Heart left ventricle (tissue), 16 donors: ENCODE data around the gene ZMIZ1. TPM values are rescaled to one million over a fixed set of nuclear protein-coding genes. Genes with fewer than 3 reads are reported as not detected.

Experiments
- ATAC-seq, 4 donors: fragments of 200-7000 bp; cut with Tn5 transposase; one replicate each; pipeline ENCODE4 v1.9.1; 2020 to 2022; ENCODE audit warnings: moderate library complexity in 4 of 4, mild to moderate bottlenecking in 3 of 4, moderate number of reproducible peaks in 1 of 4
- DNase-seq, 5 donors: peaks; one replicate each; pipeline ENCODE4 v3.0.0-alpha.2; 2020
- H3K27ac ChIP-seq, 12 donors: fragments of 200-600 bp; sonication (generic) in 4 of 12; one replicate each; pipeline versions ENCODE4 v1.5.0 to v1.8.0; 2016 to 2022; ENCODE audit warnings: mild to moderate bottlenecking in 2 of 12
- H3K27me3 ChIP-seq, 9 donors: fragments of 200-600 bp; sonication (generic) in 2 of 9; one replicate each; pipeline versions ENCODE4 v1.5.1 to v1.8.0; 2016 to 2022; ENCODE audit warnings: mild to moderate bottlenecking in 3 of 9
- H3K36me3 ChIP-seq, 9 donors: fragments of 200-600 bp; sonication (generic) in 2 of 9; one replicate each; pipeline versions ENCODE4 v1.5.0 to v1.8.0; 2018 to 2022; ENCODE audit warnings: mild to moderate bottlenecking in 2 of 9
- H3K4me1 ChIP-seq, 12 donors: fragments of 200-600 bp; sonication (generic) in 4 of 12; one replicate each; pipeline versions ENCODE4 v1.5.0 to v1.8.0; 2016 to 2022; ENCODE audit warnings: mild to moderate bottlenecking in 3 of 12
- H3K4me3 ChIP-seq, 12 donors: fragments of 200-600 bp; sonication (generic) in 4 of 12; one replicate each; pipeline versions ENCODE4 v1.5.0 to v1.8.0; 2017 to 2022; ENCODE audit warnings: mild to moderate bottlenecking in 9 of 12, moderate library complexity in 4 of 12
- H3K9me3 ChIP-seq, 12 donors: fragments of 200-600 bp; sonication (generic) in 4 of 12; one replicate each; pipeline versions ENCODE4 v1.5.0 to v1.8.0; 2016 to 2022; ENCODE audit warnings: mild to moderate bottlenecking in 1 of 12
- CTCF ChIP-seq, 12 donors: fragments of 200-600 bp; sonication (generic) in 4 of 12; IDR thresholded peaks; one replicate each; pipeline versions ENCODE4 v1.5.0 to v1.8.0; 2018 to 2022; ENCODE audit warnings: antibody characterized with exemption in 12 of 12, mild to moderate bottlenecking in 5 of 12
- POLR2A ChIP-seq, 2 donors: fragments of 450-650 bp; IDR thresholded peaks; one replicate each; pipeline ENCODE4 v1.6.1; 2017; ENCODE audit warnings: antibody characterized with exemption in 2 of 2, mild to moderate bottlenecking in 2 of 2, moderate library complexity in 2 of 2
- WGBS, 4 donors: extraction: QIAGEN DNeasy Blood & Tissue Kit in 2 of 4; methylation state at CpG; one replicate each; pipeline versions ENCODE4 v1.1.5 to v1.1.7; 2013 to 2018; 5-methylcytosine and 5-hydroxymethylcytosine counted together
- intact Hi-C, 10 donors: fragments of 100-400 bp; cut with DNase I; formaldehyde crosslinking; loops; one replicate each; pipeline versions ENCODE4 v1.11.1 to v1.14.2; 2022
- polyA plus RNA-seq, 2 donors: library from polyadenylated mRNA; stranded (reverse); fragments of 200-250 nt; gene quantifications; one replicate each; pipeline ENCODE4 v1.2.3, GENCODE V29; 2013
- total RNA-seq, 9 donors: library from RNA; depleted of rRNA in 2 of 9; stranded (reverse); fragments of >200 nt in 2 of 9; fragmentation: NEBNext Ultra II Directional in 3 of 9; extraction: Animal tissue kit (Norgen Biotek cat#: 25700) in 3 of 9; gene quantifications; one replicate each; pipeline versions ENCODE4 v1.1.0 to v1.2.4, GENCODE V29; 2016 to 2023
- donor health status: ischemic (EF 13 %, LVEDD 7.1; RV severe dilation, severe dysfunction).
- donor health status: healthy with polysubstance abuse.
- donor health status: DM: no; HTN: yes; CAD: no.
- donor health status: DM: no; HTN: no; CAD: no.
- donor health status: ischemic (EF 25% LVEDD 6.9; RV normal size, moderate dysfunction).
- donor health status: ischemic (EF 25% LVEDD 5.7; RV mildly dilated, moderate dysfunction).
- donor health status: healthy.
- donor health status: DM: yes; HTN: yes; CAD: no.
- donor health status: ischemic (EF 35%, LVEDD 5.7; RV mildly dilated, moderate dysfunction).
- donor health status: nonischemic (EF 11% LVEDD 7.7; RV severe dilation, severe dysfunction).
- donor health status: DM: yes; HTN: yes; CAD: no.
- donor health status: PGD.
- donor health status: ischemic (EF 29% LVEDD 5.4; RV normal size, mild dysfunction).
- donor health status: nonischemic (EF 23%, LVEDD 6.1; RV moderate dilation, normal function).

ZMIZ1 gene
- total and polyA plus RNA-seq, 11 donors, result 19.7 to 75.4 (median 49.2) TPM

- peak; percentile 6 to 38 (median 13) for ATAC-seq
- Histone ChIP-seq H3K4me3 (no peak overlapping the region), H3K27me3 (no peaks in the 10 kb centered on the region), H3K4me1 (peaks cover 28 to 100% (median 96%) of the 10 kb centered on the region in 12 donors), H3K36me3 (no peaks in the 10 kb centered on the region), H3K9me3 (no peaks in the 10 kb centered on the region), H3K27ac (peak overlapping the region; percentile 5 to 99 (median 76))
- TF ChIP-seq POLR2A (IDR thresholded peaks at IDR 0.05) (no peak), CTCF (IDR thresholded peaks at IDR 0.05) (no peak)
- DNase-seq, result peak in 2 of 5 donors; percentile 76 to 78
- 31 to 44% (median 43%) methylated on average over 10 to 12 of the region's 12 CpGs for WGBS, 4 donors
- intact Hi-C loops, result loop anchor here in 1 of 10 donors (10.0 kb wide), 1 partner anchor 53 kb away; no protein-coding TSS in a partner anchor
Observed at GRCh38 chr10:79081353-79082034, 12.7 kb downstream of the ZMIZ1 start.

- WGBS, 4 donors, result 74 to 93% (median 87%) methylated on average over 3 to 6 of the region's 6 CpGs; no CpG with 5 or more reads in 1 of the 4 donors
- Histone ChIP-seq H3K4me1 (peaks cover 28 to 100% (median 96%) of the 10 kb centered on the region in 12 donors), H3K27ac (peak overlapping the region in 11 of 12 donors; percentile 15 to 99 (median 81)), H3K27me3 (no peaks in the 10 kb centered on the region), H3K36me3 (no peaks in the 10 kb centered on the region), H3K4me3 (no peak overlapping the region), H3K9me3 (no peaks in the 10 kb centered on the region)
- intact Hi-C loops, result loop anchor here in 1 of 10 donors (10.0 kb wide), 1 partner anchor 53 kb away; no protein-coding TSS in a partner anchor
- ATAC-seq (no peak), DNase-seq (no peak)
- TF ChIP-seq POLR2A (IDR thresholded peaks at IDR 0.05), result no peak
- no peak for TF ChIP-seq CTCF (IDR thresholded peaks at IDR 0.05)
Observed at GRCh38 chr10:79082035-79082373, 13.2 kb downstream of the ZMIZ1 start.

GRCh38 chr10:79082631-79083596 is 14.1 kb downstream of the ZMIZ1 start:
- Histone ChIP-seq H3K27ac (peak overlapping the region; percentile 48 to 99 (median 77)), H3K27me3 (no peaks in the 10 kb centered on the region), H3K9me3 (no peaks in the 10 kb centered on the region), H3K4me3 (no peak overlapping the region), H3K4me1 (peaks cover 28 to 100% (median 98%) of the 10 kb centered on the region in 12 donors), H3K36me3 (no peaks in the 10 kb centered on the region)
- TF ChIP-seq POLR2A (IDR thresholded peaks at IDR 0.05) (no peak), CTCF (IDR thresholded peaks at IDR 0.05) (no peak)
- DNase-seq, result no peak
- WGBS, 4 donors, result 72 to 81% (median 76%) methylated on average over 6 to 8 of the region's 8 CpGs
- intact Hi-C loops, result loop anchor here in 1 of 10 donors (10.0 kb wide), 1 partner anchor 52 kb away; no protein-coding TSS in a partner anchor
- ATAC-seq, result no peak
